HEK293 (cell line): ENCODE measurements around the gene DIPK1C.

ENCODE experiments used
- CTCF ChIA-PET: fragments of 350-600 bp; formaldehyde crosslinking; extraction: SDS; loops from one replicate; lab custom pipeline; 2021; ENCODE audit warnings: antibody characterized with exemption; lab: Yijun Ruan, JAX
- POLR2A ChIA-PET: fragments of 300-600 bp; formaldehyde crosslinking; extraction: SDS; loops from one replicate; lab custom pipeline; 2020; ENCODE audit warnings: antibody characterized with exemption, inconsistent platforms; lab: Yijun Ruan, JAX
- H3K27ac ChIP-seq: fragments of 200-500 bp; sonication (Bioruptor generic); 2 replicates; pipeline ENCODE4 v1.5.1; 2014; ENCODE audit warnings: low read depth, low read length, control low read depth, inconsistent platforms; ENCODE audit errors: extremely low read depth
- H3K36me3 ChIP-seq, 2 experiments: fragments of 200-500 bp in 1 of 2; sonication (Bioruptor generic) in 1 of 2; 1 replicate in 1 of 2; 2 replicates in 1 of 2; pipeline ENCODE4 v1.5.1; 2014 to 2017; ENCODE audit warnings: inconsistent platforms in 2 of 2, low read length in 2 of 2; ENCODE audit not compliant: control insufficient read depth in 2 of 2, insufficient read depth in 1 of 2
- H3K4me1 ChIP-seq: fragments of 200-500 bp; sonication (Bioruptor generic); 2 replicates; pipeline ENCODE4 v1.5.1; 2014; ENCODE audit warnings: mild to moderate bottlenecking, low read length, inconsistent platforms; ENCODE audit not compliant: control insufficient read depth, insufficient read depth
- H3K4me3 ChIP-seq: 2 replicates; pipeline ENCODE4 v1.5.1; 2011; ENCODE audit warnings: low read depth, mild to moderate bottlenecking, control low read depth, low read length, moderate library complexity
- H3K9me3 ChIP-seq: fragments of 200-500 bp; sonication (Bioruptor generic); 2 replicates; pipeline ENCODE4 v1.5.1; 2014; ENCODE audit warnings: low read depth, low read length, inconsistent platforms; ENCODE audit not compliant: control insufficient read depth, insufficient read depth
- HOXA7 ChIP-seq: sonication (generic); formaldehyde crosslinking; IDR thresholded peaks from 2 replicates; pipeline ENCODE4 v1.8.1; 2022; ENCODE audit warnings: missing genetic modification reagents, borderline replicate concordance
- KLF7 ChIP-seq: fragments of 450-650 bp; formaldehyde crosslinking; IDR thresholded peaks from 2 replicates; pipeline ENCODE4 v1.5.1; 2016; ENCODE audit warnings: missing biosample characterization, missing genetic modification characterization, borderline replicate concordance
- PRDM1 ChIP-seq: fragments of 450-650 bp; formaldehyde crosslinking; IDR thresholded peaks from 2 replicates; pipeline ENCODE4; 2016; ENCODE audit warnings: missing biosample characterization, missing genetic modification characterization
- SP2 ChIP-seq: fragments of 450-650 bp; formaldehyde crosslinking; IDR thresholded peaks from 2 replicates; pipeline ENCODE4 v1.5.1; 2016; ENCODE audit warnings: missing biosample characterization, missing genetic modification characterization
- SP7 ChIP-seq: fragments of 450-650 bp; formaldehyde crosslinking; IDR thresholded peaks from 2 replicates; pipeline ENCODE4 v1.5.1; 2016; ENCODE audit warnings: missing biosample characterization, missing genetic modification characterization
- ZEB2 ChIP-seq: fragments of 450-650 bp; formaldehyde crosslinking; IDR thresholded peaks from 2 replicates; pipeline ENCODE4 v1.5.1; 2016; ENCODE audit warnings: missing biosample characterization, missing genetic modification characterization
- ZNF19 ChIP-seq: fragments of 450-650 bp; formaldehyde crosslinking; IDR thresholded peaks from 2 replicates; pipeline ENCODE4; 2016; ENCODE audit warnings: missing biosample characterization, missing genetic modification characterization, low read depth
- ZNF24 ChIP-seq: fragments of 450-650 bp; formaldehyde crosslinking; IDR thresholded peaks from 2 replicates; pipeline ENCODE4 v1.5.1; 2016; ENCODE audit warnings: missing biosample characterization, missing genetic modification characterization
- ZNF391 ChIP-seq: fragments of 450-650 bp; formaldehyde crosslinking; IDR thresholded peaks from 2 replicates; pipeline ENCODE4 v1.5.1; 2016; ENCODE audit warnings: low read depth, missing biosample characterization, missing genetic modification characterization, borderline replicate concordance
- ZNF404 ChIP-seq: fragments of 450-650 bp; formaldehyde crosslinking; IDR thresholded peaks from 2 replicates; pipeline ENCODE4 v1.5.1; 2017; ENCODE audit warnings: missing biosample characterization, missing genetic modification characterization
- ZNF423 ChIP-seq: fragments of 450-650 bp; formaldehyde crosslinking; IDR thresholded peaks from 2 replicates; pipeline ENCODE4 v1.5.1; 2016; ENCODE audit warnings: missing biosample characterization, missing genetic modification characterization
- ZNF510 ChIP-seq: fragments of 450-650 bp; formaldehyde crosslinking; IDR thresholded peaks from 2 replicates; pipeline ENCODE4 v1.5.1; 2018; ENCODE audit warnings: mild to moderate bottlenecking, missing genetic modification characterization, missing biosample characterization; ENCODE audit not compliant: insufficient replicate concordance
- ZNF600 ChIP-seq: fragments of 450-650 bp; formaldehyde crosslinking; IDR thresholded peaks from 2 replicates; pipeline ENCODE4 v1.5.1; 2016; ENCODE audit warnings: missing biosample characterization, missing genetic modification characterization
- ZNF624 ChIP-seq: fragments of 450-650 bp; formaldehyde crosslinking; IDR thresholded peaks from 2 replicates; pipeline ENCODE4 v1.5.1; 2017; ENCODE audit warnings: missing biosample characterization, missing genetic modification characterization
- TF ChIP-seq, protein P1 (sequence below): fragments of 450-650 bp; formaldehyde crosslinking; IDR thresholded peaks from 2 replicates; pipeline ENCODE4 v1.5.1; 2016; ENCODE audit warnings: missing biosample characterization, missing genetic modification characterization
- TF ChIP-seq, protein P2 (sequence below): fragments of 450-650 bp; formaldehyde crosslinking; IDR thresholded peaks from 2 replicates; pipeline ENCODE4 v1.5.1; 2016; ENCODE audit warnings: missing biosample characterization, missing genetic modification characterization
- TF ChIP-seq, protein P3 (sequence below): fragments of 450-650 bp; formaldehyde crosslinking; IDR thresholded peaks from 2 replicates; pipeline ENCODE4 v1.5.1; 2016; ENCODE audit warnings: missing biosample characterization, missing genetic modification characterization
- TF ChIP-seq, protein P4 (sequence below): fragments of 450-650 bp; formaldehyde crosslinking; IDR thresholded peaks from 2 replicates; pipeline ENCODE4 v1.5.1; 2016; ENCODE audit warnings: missing biosample characterization, missing genetic modification characterization
- TF ChIP-seq, protein P5 (sequence below): fragments of 450-650 bp; formaldehyde crosslinking; IDR thresholded peaks from 2 replicates; pipeline ENCODE4 v1.5.1; 2016; ENCODE audit warnings: missing biosample characterization, missing genetic modification characterization

DIPK1C gene

DNA sequence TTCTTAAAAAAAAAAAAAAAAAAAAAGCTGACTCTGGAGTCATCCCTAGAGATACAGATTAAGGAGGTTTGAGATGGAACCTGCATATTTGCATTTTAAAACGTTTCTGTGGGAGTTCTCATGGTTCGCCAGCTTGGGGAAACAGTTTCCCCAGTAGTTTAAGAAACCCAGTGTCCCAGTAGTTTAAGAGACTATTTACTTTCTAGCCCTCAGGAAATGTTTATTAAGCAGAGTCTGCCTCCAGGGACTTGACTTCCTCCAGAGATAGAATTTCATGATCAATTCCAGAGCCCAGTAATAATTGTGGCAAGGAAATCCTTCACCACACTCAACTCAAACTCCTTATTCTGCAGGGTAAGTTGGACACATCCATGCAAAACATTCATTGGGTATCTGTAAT is 39.1 kb downstream of the DIPK1C start:
- Histone ChIP-seq H3K27ac (no peak overlapping the region), H3K4me1 (no peaks in the 10 kb centered on the region), H3K9me3 (no peaks in the 10 kb centered on the region), H3K36me3 (no peaks in the 10 kb centered on the region), H3K4me3 (no peak overlapping the region)
- POLR2A ChIA-PET: interaction anchor here (1.0 kb wide), 1 partner anchor 78 kb away, joined by 3 read pairs; the partner anchor contains the start of gene CNDP2
- CTCF ChIA-PET: no interaction called here
- TF ChIP-seq SP2 (tag by site-specific recombination) (no peak), HOXA7 (CRISPR knock-in tag) (no peak), ZNF423 (tag by site-specific recombination) (no peak), ZNF391 (tag by site-specific recombination) (no peak), ZNF510 (tag by site-specific recombination) (no peak), SP7 (no peak), ZEB2 (tag by site-specific recombination) (no peak), ZNF24 (tag by site-specific recombination) (no peak), ZNF624 (tag by site-specific recombination) (no peak), KLF7 (tag by site-specific recombination) (no peak), PRDM1 (tag by site-specific recombination) (no peak), ZNF19 (no peak), ZNF404 (tag by site-specific recombination) (no peak), ZNF600 (tag by site-specific recombination) (no peak)
- TF ChIP-seq, protein P1, sequence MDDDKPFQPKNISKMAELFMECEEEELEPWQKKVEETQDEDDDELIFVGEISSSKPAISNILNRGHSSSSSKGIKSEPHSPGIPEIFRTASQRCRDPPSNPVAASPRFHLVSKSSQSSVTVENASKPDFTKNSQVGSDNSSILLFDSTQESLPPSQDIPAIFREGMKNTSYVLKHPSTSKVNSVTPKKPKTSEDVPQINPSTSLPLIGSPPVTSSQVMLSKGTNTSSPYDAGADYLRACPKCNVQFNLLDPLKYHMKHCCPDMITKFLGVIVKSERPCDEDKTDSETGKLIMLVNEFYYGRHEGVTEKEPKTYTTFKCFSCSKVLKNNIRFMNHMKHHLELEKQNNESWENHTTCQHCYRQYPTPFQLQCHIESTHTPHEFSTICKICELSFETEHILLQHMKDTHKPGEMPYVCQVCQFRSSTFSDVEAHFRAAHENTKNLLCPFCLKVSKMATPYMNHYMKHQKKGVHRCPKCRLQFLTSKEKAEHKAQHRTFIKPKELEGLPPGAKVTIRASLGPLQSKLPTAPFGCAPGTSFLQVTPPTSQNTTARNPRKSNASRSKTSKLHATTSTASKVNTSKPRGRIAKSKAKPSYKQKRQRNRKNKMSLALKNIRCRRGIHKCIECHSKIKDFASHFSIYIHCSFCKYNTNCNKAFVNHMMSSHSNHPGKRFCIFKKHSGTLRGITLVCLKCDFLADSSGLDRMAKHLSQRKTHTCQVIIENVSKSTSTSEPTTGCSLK (tag by site-specific recombination): no peak
- TF ChIP-seq, protein P2, sequence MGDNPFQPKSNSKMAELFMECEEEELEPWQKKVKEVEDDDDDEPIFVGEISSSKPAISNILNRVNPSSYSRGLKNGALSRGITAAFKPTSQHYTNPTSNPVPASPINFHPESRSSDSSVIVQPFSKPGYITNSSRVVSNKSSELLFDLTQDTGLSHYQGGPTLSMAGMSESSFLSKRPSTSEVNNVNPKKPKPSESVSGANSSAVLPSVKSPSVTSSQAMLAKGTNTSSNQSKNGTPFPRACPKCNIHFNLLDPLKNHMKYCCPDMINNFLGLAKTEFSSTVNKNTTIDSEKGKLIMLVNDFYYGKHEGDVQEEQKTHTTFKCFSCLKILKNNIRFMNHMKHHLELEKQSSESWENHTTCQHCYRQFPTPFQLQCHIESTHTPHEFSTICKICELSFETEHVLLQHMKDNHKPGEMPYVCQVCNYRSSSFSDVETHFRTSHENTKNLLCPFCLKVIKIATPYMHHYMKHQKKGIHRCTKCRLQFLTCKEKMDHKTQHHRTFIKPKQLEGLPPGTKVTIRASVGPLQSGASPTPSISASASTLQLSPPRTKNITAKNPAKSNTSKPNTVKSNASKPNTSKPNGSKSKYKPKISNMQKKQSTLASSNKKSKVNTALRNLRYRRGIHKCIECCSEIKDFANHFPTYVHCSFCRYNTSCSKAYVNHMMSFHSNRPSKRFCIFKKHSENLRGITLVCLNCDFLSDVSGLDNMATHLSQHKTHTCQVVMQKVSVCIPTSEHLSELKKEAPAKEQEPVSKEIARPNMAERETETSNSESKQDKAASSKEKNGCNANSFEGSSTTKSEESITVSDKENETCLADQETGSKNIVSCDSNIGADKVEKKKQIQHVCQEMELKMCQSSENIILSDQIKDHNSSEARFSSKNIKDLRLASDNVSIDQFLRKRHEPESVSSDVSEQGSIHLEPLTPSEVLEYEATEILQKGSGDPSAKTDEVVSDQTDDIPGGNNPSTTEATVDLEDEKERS (tag by site-specific recombination): no peak
- TF ChIP-seq, protein P3, sequence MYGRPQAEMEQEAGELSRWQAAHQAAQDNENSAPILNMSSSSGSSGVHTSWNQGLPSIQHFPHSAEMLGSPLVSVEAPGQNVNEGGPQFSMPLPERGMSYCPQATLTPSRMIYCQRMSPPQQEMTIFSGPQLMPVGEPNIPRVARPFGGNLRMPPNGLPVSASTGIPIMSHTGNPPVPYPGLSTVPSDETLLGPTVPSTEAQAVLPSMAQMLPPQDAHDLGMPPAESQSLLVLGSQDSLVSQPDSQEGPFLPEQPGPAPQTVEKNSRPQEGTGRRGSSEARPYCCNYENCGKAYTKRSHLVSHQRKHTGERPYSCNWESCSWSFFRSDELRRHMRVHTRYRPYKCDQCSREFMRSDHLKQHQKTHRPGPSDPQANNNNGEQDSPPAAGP (tag by site-specific recombination): no peak
- TF ChIP-seq, protein P4, sequence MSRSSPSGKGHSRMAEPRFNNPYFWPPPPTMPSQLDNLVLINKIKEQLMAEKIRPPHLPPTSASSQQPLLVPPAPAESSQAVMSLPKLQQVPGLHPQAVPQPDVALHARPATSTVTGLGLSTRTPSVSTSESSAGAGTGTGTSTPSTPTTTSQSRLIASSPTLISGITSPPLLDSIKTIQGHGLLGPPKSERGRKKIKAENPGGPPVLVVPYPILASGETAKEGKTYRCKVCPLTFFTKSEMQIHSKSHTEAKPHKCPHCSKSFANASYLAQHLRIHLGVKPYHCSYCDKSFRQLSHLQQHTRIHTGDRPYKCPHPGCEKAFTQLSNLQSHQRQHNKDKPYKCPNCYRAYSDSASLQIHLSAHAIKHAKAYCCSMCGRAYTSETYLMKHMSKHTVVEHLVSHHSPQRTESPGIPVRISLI (tag by site-specific recombination): no peak
- TF ChIP-seq, protein P5, sequence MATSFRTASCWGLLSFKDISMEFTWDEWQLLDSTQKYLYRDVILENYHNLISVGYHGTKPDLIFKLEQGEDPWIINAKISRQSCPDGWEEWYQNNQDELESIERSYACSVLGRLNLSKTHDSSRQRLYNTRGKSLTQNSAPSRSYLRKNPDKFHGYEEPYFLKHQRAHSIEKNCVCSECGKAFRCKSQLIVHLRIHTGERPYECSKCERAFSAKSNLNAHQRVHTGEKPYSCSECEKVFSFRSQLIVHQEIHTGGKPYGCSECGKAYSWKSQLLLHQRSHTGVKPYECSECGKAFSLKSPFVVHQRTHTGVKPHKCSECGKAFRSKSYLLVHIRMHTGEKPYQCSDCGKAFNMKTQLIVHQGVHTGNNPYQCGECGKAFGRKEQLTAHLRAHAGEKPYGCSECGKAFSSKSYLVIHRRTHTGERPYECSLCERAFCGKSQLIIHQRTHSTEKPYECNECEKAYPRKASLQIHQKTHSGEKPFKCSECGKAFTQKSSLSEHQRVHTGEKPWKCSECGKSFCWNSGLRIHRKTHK (tag by site-specific recombination): no peak
